ENCODE measurements around the gene PPM1A. TPM values are rescaled to one million over a fixed set of nuclear protein-coding genes. Genes with fewer than 3 reads are reported as not detected.

Gene PPM1A
- total and polyA plus RNA-seq, 2 of the 8 experiments (the other 6 are each of a cell fraction or from before 2014, with no cell fraction given), result 14.0 to 51.2 TPM

DNA sequence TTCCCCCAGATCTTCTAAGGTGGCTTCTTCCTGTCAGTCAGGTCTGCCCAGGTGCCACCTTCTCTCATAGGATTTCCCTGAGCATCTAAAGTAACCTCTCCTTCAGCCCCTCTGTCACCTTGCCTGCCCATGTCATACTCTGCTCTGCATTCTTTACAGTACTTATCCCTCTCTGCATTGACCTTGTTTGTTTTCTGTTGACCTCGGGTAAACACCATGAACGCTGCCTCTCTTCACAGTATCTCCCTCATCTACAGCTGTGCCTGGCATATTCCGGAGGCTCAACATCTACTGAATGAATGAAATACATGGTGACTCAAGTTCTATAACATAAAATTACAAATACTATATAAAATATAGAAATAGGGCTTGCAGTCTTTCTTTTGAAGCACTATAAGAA, 10.1 kb upstream of the PPM1A start:
- no peak overlapping the region for H3K23ac ChIP-seq (ENCODE audit: insufficient read length)
- H3K14ac ChIP-seq (ENCODE audit: insufficient read length), result no peak overlapping the region
- ChIA-PET POLR2A (ENCODE audit: partially characterized antibody) (no interaction called here), CTCF (ENCODE audit: partially characterized antibody) (interaction anchor here (0.9 to 1.5 kb wide), 2 partner anchors 11 to 43 kb away, joined by 3 to 4 read pairs; no protein-coding TSS in a partner anchor)
- H2BK15ac ChIP-seq (ENCODE audit: low read length), result no peak overlapping the region
- no peaks in the 10 kb centered on the region for H3K23me2 ChIP-seq (ENCODE audit: low read depth, low read length)
- H4K5ac ChIP-seq (ENCODE audit: insufficient read length, low read depth, low read length), result no peak overlapping the region
- H3K27ac ChIP-seq (ENCODE audit: low read depth, low read length), result no peak overlapping the region
- H3K79me2 ChIP-seq (ENCODE audit: control insufficient read depth in 1 of 2, insufficient read depth in 2 of 2, low read length in 2 of 2), result no peaks in the 10 kb centered on the region
- H2BK20ac ChIP-seq (ENCODE audit: low read length), result no peak overlapping the region
- no peak for DNase-seq (ENCODE audit: low read depth in 1 of 2, low spot score in 2 of 2)
- 90% methylated on average over 3 of the region's 3 CpGs; no CpG with 5 or more reads in 1 of the 2 experiments for WGBS, 2 experiments (ENCODE audit: extremely low coverage in 1 of 2, insufficient coverage in 1 of 2, insufficient read length in 1 of 2, insufficient replicate concordance in 2 of 2, low coverage in 1 of 2, low lambda C conversion rate in 2 of 2, missing lambda C conversion rate in 1 of 2)
- H3K36me3 ChIP-seq (ENCODE audit: control insufficient read depth in 2 of 4, insufficient read depth in 4 of 4, low read length in 3 of 4), result no peaks in the 10 kb centered on the region
- H3K4ac ChIP-seq (replicated peaks; ENCODE audit: insufficient read length, low read depth, low read length), result no peak overlapping the region
- no peaks in the 10 kb centered on the region for H4K20me1 ChIP-seq (replicated peaks in 1 of 2; ENCODE audit: control insufficient read depth in 1 of 2, insufficient read depth in 2 of 2, low read length in 2 of 2)
- no peaks in the 10 kb centered on the region for H3K79me1 ChIP-seq (ENCODE audit: low read depth, low read length)
- FAIRE-seq, result no peak
- no peak overlapping the region for H2AK5ac ChIP-seq (ENCODE audit: low read depth, low read length)
- no peak overlapping the region for H2BK12ac ChIP-seq (ENCODE audit: low read depth, low read length)
- no peak overlapping the region for H4K91ac ChIP-seq (replicated peaks; ENCODE audit: insufficient read length, low read length)
- H3K56ac ChIP-seq (replicated peaks; ENCODE audit: insufficient read length, low read depth, low read length), result no peak overlapping the region
- H3K18ac ChIP-seq (ENCODE audit: extremely low read depth, low read length), result no peak overlapping the region
- TF ChIP-seq EZH2 (IDR thresholded peaks at IDR 0.05; ENCODE audit: low read depth, low read length, severe bottlenecking), result no peak
- no peak for TF ChIP-seq NRF1 (IDR thresholded peaks at IDR 0.05; ENCODE audit: low read depth, low read length)
- no peak overlapping the region for H3K9ac ChIP-seq (replicated peaks in 1 of 4; ENCODE audit: extremely low read depth in 1 of 4, low read depth in 3 of 4, low read length in 3 of 4)
- H3K4me1 ChIP-seq (replicated peaks in 1 of 4; ENCODE audit: control insufficient read depth in 3 of 4, insufficient read depth in 4 of 4, low read length in 3 of 4), result no peaks in the 10 kb centered on the region; a peak in 2 of 7 replicates
- H3K4me3 ChIP-seq (ENCODE audit: extremely low read depth in 1 of 4, insufficient read depth in 2 of 4, low read depth in 3 of 4, low read length in 4 of 4), result no peak overlapping the region
- no peak overlapping the region for H2AFZ ChIP-seq (ENCODE audit: low read length)
- no peaks in the 10 kb centered on the region for H3K27me3 ChIP-seq (replicated peaks in 1 of 4; ENCODE audit: control insufficient read depth in 3 of 4, extremely low read depth in 1 of 4, insufficient read depth in 3 of 4, low read length in 3 of 4)
- H3K9me3 ChIP-seq (ENCODE audit: insufficient read depth in 2 of 2, low read depth in 1 of 2, low read length in 1 of 2), result no peaks in the 10 kb centered on the region
- no peak overlapping the region for H3K4me2 ChIP-seq (ENCODE audit: insufficient read depth in 1 of 2, low read depth in 2 of 2, low read length in 2 of 2)
- no peak overlapping the region for H2BK120ac ChIP-seq (replicated peaks; ENCODE audit: low read depth, low read length)
- no peak overlapping the region for H4K8ac ChIP-seq (ENCODE audit: extremely low read depth, insufficient read depth, low read length)
- H2BK5ac ChIP-seq (ENCODE audit: low read depth, low read length), result no peak overlapping the region

All from H1 (cell line).